Measurements from ENCODE around the gene KCNMB1.

Gene KCNMB1

DNA sequence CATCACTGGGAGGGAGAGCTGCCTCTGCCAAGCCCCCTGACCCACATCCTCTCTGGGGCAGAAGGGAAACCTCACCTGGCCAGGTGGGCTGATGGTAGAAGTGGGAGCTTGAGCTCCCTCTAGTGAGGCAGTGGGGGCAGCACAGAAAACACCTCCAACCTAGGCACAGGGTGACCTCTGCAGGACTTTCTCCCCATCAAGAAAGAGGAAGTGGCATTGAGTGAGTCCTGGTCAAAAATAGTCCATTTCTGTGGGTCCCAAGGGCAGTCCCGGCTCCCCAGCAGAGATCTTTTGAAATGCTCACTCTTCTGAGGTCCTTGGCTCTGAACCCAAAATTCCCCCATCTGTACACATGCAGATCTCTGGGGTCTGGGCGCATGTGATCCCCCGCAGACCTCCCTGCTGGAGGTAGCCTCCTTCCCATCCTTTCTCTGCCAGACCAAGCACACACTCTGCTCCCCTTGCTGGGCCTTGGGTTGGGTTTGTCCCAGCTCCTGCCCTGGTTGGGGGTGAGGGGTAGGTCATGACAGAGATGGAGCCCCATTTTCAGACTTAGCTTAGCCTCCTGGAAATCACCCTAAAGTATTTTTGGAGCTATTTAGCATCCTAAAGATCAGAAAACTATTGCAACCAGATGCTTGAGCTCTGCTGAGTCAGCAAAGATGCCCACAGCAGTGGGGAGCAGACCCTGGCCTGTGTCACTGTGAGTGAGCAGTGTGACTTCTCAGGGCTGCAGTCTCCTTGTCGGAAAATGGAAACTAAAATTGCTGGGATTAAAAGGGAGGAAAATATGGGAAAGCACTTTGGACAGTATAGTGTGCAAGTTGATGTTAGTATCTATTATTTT lies 50.0 kb downstream of the KCNMB1 start:
- no peak for DNase-seq

DNA sequence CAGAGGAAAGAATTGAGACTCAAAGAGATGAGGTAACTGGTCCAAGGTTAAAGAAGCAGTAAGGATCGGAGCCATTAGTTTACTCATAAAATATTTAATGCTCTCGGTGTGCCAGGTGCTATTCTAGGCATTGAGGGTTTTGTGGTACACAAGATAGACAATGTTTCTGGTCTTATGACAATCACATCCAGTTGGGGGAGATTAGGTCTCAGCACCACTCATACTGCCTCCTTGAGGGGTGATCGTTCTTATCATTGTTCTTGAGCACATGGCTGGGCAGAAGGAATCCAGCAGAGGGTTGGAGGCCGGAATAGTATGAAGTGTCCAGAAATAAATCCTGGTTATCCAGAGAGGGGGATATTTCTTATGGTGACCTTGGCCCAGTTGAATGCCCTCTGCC lies 50.9 kb downstream of the KCNMB1 start:
- DNase-seq = no peak

DNA sequence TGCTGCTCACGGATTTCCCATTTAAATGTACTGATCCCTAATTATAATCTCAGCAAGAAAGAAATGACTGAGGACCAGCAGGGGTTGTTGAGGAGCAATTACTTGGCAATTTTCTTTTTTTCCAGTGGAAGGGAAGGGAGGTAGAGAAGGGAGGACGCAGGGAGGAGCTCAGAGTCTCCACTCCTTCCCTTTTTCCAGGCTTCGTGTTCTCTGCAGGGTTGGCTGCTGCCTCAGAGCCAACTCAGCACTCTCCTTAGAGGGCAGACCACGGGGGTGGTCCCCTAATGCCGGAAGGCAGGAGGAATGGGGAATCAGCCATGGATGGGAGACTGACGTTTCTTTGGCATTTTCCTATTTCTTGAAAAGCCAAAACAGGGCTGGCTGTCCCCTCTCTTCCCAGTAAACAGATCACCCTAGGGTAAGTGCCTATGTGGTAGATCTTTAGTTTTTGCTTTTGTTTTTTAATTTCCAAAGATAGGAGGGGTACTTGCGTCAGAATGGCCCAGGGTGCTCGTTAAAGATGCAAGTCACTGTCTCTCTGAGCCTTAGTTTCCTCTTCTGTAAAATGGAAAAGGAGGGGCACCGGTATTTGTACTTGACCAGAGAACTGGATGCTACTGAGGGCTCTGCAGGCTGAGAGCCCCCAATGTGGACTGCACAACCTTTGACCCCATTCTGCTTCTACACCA lies 52.0 kb downstream of the KCNMB1 start:
- DNase-seq = no peak

DNA sequence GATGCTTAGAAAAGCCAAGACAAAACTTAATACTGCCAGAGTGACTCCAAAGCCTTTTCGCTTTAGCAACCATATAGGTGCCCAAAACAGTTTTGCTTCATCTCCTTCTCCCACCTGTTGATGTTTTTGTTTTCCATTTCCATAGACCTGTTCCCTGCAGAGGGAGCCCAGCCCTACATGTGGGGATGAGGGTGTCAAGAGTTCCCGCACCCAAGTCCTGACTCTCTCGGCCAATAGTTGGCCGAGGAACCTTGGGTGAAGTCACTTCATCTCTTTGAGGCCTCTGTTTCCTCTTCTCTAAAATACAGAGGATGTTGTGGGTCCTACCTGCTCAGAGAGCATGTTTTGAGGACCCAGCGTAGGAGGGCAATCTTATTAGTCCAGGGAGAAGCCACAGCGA lies 53.1 kb downstream of the KCNMB1 start:
- DNase-seq = no peak

DNA sequence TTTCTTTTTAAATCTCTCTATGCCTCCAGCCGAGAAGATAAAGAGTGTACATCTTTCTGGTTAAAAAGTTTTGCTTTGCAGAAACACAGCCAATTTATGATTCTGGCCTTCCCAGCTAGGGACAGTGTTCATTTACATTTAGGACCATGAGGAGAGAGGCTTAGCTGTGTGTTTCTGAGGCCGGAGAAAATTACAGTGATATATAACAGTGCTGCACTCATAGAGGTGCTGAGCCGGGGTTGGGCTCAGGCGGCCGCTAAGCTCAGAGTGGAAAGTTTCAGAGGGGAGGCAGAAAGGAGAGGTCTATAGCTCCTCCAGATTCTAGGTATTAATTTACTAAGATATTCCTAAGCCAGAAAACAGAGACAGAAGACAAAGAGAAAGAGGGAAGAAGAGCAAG lies 54.5 kb downstream of the KCNMB1 start:
- DNase-seq = no peak

- DNase-seq = no peak
Observed at GRCh38 chr5:170333161-170333910, 55.8 kb downstream of the KCNMB1 start.

DNA sequence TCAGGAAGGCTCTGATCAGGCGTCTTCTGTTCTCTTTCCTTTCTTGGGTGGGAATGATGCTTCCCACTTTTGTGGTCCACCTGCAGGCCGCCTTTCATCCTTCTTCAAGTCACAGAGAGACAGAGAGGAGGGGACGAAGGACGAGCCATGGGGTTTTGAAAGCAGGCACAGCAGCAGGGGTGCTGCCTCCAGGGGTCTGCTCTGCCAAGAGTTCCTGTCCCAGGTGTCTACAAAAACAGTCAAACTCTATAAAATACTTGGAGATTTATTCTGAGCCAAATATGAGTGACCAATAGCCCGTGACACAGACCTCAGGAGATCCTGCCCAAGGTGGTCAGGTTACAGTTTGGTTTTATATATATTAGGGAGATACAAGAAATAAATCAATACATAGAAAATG lies 57.1 kb downstream of the KCNMB1 start:
- no peak for DNase-seq

- DNase-seq = no peak
Observed at GRCh38 chr5:170330568-170331054, 58.6 kb downstream of the KCNMB1 start.

DNA sequence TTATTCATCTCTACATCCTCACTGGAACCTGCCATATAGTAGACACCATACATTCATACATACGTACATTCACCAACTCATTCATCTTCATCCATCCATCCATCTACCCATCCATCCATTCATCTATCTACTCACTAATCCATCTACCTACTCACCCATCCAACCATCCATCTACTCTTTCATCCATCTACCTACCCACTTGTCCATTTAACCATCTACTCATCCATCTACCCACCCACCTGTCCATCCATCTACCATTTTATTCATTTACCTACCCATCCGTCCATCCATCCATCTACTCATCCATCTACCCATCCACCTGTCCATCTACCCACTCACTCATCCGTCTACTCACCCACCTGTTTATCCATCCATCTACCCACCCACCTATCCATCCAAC lies 59.6 kb downstream of the KCNMB1 start:
- DNase-seq = no peak

DNA sequence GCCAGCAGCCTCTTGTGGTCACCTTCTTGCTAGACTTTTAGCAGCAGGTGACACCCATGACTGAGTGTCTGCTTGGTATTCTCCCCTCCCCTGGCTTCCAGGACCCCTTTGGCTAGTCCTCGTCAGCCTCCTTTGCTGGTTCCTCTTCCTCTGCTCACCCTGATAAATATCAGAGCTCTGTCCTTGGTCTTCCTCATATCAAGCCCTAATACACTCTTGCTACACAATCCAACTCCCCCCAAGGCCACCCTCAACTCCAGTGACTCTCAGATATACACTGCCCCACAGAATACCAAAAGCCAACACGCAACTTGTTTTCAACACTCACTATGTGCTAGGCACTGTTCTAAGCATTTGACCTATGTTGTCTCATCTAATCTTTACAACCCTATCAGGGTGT lies 61.3 kb downstream of the KCNMB1 start:
- no peak for DNase-seq

- DNase-seq = no peak
Observed at GRCh38 chr5:170327168-170327567, 62.0 kb downstream of the KCNMB1 start.
